Tongue (tissue), 2 donors: Measurements from ENCODE around the gene AK4. TPM values are rescaled to one million over a fixed set of nuclear protein-coding genes. Genes with fewer than 3 reads are reported as not detected.

ENCODE experiments used
- DNase-seq: peaks from one replicate; pipeline ENCODE4 v3.0.0-alpha.2; 2015
- total RNA-seq: library from RNA; depleted of rRNA; stranded (reverse); fragments of >200 nt; gene quantifications from one replicate; pipeline ENCODE4 v1.2.3, GENCODE V29; 2014

AK4 gene
- total RNA-seq, 1 donor from 2014 or later, result 18.3 TPM

GRCh38 chr1:65176591-65176990, 28.6 kb downstream of the AK4 start:
- no peak for DNase-seq

- no peak for DNase-seq
Observed at GRCh38 chr1:65177457-65177856, 29.5 kb downstream of the AK4 start.

DNA sequence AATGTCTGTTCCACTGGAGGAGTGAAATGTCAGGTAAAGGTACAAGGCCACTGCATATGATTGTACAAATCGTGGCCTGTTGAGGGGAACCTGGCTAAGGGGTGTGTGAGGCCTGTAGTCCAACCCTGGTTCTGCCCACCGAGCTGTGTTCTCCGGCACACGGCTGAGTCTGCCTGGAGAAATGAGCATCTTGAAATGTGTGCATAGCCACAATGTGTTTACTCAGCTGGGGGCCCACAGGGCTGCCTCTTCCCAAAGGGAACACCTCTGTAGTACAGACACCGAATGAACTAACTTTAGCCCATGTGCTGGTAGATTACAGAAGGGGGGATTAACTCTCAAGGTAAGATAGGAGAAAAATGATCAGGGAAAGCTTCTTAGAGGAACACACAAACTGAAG, 30.2 kb downstream of the AK4 start:
- DNase-seq, result no peak

- no peak for DNase-seq
Observed at GRCh38 chr1:65179148-65179547, 31.1 kb downstream of the AK4 start.

- no peak for DNase-seq
Observed at GRCh38 chr1:65180977-65181376, 33.0 kb downstream of the AK4 start.

DNA sequence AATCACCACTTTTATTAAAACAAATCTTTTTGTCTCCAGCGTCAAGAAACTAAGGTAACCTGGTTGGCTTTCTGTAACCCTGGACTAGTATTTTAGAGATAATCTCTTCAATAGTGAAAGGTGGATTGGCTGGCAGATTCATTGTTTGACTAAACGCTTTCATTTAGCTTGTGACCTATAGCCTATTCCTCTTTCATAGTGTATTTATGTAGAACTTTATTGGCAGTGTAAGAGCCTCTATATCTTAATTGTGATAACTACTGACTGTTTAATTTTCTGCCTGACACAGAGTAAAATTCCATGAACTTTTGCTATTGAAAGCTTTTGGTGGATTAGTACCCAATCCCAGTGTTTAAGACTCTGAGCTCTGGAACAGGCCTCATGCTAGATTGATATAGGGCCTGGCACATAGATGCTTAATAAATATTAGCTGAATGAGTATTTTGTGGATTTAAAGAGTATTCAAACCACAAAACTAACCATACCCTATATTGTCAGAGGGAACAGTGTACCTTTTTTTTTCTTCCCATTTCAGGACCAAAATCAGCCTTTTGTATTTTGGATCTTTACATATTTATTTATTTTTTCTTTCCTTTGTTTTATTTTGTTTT, 34.8 kb downstream of the AK4 start:
- no peak for DNase-seq

- DNase-seq, result no peak
Observed at GRCh38 chr1:65189576-65190115, 41.6 kb downstream of the AK4 start.

- no peak for DNase-seq
Observed at GRCh38 chr1:65190229-65190628, 42.2 kb downstream of the AK4 start.

GRCh38 chr1:65193129-65193695, 45.2 kb downstream of the AK4 start:
- DNase-seq, result no peak

DNA sequence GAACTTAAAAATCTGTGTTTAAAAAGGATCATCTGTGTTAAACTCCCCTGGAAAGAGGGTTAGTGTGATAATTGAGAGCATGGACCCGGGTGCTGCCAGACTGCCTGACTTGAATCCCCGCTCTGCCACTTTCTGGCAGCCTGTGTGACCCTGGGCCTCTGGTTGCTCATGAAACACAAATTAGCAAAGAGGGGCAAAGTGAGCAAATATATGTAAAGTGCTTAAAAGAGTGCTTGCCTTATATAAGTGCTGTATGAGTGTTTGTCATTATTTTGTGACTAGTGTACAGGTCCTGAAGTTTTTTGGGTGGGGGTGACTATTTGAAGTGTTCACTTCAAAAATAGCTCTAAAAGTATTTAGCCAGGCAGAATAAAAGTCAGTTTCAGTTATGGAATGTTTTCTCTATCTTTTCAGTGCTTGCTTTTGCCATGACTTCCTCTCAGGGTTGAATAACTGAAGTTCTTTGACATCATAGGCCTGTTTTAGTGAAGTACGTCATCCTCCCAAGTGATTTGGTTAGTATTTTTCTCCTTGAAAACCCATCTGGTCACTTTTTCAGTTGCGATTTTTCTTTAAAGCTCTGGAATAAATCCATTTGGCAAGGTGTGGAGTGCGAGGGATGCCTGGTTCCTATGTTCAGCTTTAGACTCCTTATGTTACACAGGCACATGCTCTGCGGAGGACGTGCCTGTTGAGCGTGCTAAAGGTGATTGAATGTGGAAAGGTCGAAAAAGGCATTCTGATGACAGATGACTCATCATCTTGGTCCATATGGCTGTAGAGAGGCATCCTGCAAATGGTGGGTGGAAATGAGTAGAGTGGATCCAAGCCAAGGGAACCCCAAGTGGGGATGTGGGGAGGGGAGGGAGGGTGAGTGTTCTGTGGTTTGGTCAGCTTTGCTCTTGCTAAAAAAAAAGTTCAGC, 47.8 kb downstream of the AK4 start:
- DNase-seq, result peak; percentile 87

GRCh38 chr1:65196926-65197325, 48.9 kb downstream of the AK4 start:
- DNase-seq, result no peak

DNA sequence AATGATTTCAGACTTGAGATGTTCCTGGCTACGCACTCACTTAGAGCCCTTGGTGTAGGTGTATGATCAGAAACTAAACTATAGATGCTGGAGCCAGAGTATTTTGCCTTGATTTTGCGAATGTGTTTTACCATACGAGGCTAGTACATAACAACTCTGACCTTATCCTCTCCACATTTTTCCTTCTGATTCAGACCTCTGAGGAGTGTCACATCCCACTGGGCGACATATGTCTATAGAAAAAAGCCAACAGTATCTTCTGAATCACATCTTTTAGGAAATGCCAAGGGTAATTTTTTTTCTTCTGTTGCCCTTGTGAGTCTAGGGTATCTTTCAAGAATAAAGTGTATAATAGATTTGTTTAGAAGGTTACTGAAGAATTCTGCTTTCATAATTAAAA, 49.6 kb downstream of the AK4 start:
- DNase-seq, result no peak

DNA sequence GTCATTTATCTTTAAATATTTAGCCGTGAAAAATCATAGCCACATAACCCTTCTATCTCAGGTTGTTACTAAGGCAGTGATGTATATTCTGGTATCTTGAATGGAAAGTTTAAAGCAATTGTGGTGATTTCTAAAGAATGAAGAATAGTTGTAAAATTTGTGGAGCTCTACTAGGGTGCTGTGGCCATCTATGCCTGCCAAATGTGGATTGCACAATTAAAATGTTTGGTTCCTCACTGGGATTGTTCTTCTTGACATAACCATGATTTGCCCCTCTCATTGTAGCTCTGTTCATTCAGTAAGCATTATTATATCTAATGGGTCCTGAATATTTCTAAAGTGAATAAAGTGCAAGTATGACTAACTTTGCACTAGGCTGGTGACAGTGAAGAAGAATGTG, 50.1 kb downstream of the AK4 start:
- no peak for DNase-seq

- no peak for DNase-seq
Observed at GRCh38 chr1:65200411-65200810, 52.4 kb downstream of the AK4 start.

DNA sequence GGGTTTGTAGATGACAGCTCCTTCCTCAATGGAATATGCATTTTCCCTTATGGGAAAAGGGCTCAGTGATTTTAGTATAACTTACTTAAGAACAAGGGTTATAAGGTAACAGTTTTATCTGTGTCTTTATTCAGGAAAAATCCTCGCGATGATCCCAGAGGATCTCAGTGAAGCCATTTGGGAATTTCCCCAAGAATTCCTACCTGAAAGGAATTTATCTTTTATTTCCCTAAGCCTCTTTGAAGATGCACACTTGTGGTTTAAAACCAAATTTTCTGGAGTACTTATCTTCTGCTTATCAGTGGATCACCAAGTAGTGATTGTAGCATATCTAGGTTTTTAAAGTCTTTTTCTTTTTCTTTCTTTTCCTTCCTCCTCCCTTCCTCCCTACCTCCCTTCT, 58.8 kb downstream of the AK4 start:
- no peak for DNase-seq

DNA sequence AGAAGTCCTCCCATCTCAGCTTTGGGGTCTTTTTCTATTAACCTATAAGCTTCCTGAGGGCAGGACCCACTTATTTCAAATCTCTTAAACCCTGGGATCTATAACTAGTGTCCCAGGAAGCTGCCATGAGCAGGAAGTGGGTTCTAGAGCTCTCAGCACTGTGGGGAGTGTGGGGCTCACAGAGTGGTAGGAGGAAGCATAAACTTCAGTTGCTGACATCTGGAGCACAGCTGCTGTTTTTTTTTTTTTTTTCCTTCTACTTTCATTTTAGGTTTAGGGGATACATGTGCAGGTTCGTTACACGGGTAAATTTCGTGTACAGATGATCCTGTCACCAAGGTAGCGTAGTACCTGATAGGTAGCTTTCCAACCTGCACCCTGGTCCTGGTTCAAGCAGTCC, 59.3 kb downstream of the AK4 start:
- DNase-seq, result peak; percentile 8

GRCh38 chr1:65208563-65208973, 60.6 kb downstream of the AK4 start:
- DNase-seq, result no peak

DNA sequence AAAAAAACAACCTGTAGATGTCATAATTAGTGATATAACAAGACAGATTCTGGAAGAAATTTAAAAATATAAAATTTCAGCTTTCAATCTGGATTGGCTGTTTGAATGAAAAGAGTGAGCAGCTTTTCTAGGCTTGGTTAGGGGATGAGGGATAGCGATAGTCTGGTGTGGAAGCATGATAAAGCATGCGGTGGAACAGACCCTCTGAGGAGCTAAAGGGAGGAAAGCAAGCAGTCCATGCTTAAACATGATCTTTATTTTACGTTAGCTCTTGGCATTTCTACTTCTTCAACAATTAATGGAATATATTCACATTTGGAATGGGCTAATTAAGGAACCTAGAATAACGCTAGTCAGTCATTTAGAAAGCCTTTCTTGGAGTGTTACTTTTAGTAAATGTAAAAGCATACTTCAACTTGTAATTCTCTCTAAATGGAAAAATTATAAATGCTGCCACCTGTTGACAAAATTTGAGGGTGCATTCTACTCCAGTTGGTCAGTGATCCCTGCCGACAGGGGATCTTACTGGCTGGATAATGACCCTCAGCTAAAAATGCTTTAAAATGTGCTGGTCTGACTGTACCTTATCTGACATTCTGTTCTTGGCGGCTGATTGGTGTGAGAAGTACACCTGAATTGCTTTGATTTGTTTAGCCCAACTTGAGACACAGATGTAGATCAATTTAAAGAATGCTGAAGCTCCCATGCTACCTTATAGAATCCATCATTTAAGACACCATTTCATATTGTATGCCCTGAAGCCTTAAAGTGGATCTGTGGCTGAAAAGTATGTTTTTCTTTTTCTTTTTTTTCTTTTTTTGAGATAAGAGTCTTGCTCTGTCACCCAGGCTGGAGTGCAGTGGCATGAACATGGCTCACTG, 61.2 kb downstream of the AK4 start:
- DNase-seq, result peak; percentile 82

DNA sequence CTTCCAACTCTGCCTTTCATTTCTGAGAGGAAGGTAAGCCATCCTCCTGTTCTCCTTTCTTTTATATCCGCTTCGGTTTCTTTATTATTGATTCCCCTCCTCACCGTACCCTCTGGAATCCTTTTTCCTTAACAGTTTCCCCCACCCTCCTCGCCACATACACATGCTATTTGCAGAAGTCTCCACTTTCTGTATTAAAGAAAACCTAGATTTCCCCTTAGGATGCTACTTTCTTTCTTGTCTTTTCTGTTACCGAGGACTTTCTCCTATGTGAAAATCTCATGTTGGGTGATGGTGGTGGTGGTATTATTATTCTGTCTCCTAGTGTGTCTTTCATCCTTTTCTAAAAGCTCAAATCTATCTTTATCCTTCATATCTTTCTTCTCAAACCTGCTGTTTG, 62.3 kb downstream of the AK4 start:
- DNase-seq, result no peak

- DNase-seq, result no peak
Observed at GRCh38 chr1:65211331-65211730, 63.3 kb downstream of the AK4 start.

DNA sequence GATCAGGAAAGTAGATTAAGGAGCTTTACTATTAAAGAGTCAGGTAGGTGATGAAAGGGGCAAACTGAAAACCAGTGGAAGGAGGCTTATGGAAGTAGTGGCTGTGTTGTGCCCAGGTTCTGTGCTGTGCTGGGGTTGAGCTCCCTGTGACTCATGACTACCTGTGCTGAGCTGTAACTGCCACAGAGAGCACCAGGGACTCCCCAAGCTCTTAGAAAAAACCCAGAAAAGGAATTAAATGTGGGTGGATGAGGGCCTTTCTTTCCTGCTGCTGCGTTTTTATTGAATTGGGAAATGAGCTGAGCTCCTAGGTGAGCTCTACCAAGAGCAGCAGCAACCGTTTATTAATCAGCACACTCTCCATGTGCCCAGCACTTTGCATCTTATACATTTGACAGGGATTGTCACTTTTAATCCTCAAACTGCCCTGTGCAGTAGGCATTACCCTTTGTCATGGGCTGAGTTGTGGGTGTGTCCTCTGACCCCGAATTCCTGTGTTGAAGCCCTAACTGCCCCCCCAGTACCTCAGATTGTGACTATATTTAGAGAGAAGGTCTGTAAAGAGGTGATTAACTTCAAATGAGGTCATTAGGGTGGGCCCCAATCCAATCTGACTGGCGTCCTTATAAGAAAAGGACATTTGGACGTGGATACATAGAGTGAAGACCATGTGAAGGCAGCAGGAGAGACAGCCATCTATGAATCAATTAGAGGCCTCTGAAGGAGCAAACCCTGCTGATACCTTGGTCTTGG, 65.4 kb downstream of the AK4 start:
- DNase-seq, result no peak
